Measurements from ENCODE around the gene LRIG1. TPM values are rescaled to one million over a fixed set of nuclear protein-coding genes. Genes with fewer than 3 reads are reported as not detected.

The LRIG1 gene
- total RNA-seq, 2 experiments from 2014 or later = 19.1 to 22.7 TPM

DNA sequence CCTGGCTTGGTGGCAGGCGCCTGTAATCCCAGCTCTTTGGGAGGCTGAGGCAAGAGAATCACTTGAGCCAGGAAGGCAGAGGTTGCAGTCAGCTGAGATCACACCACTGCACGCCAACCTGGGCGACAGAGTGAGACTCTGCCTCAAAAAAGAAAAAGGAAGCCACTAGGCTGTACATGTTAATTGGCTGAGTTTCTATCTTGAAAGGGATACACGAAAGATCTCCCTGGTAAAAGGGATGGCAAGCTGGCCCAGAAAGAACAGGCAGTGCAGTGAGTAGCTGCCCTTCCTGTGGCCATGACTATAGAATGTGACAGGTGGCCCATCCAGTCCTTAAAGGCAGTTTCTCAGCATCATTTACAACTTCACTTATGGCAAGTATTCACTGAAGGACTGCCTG, 12.3 kb downstream of the LRIG1 start:
- POLR2A ChIA-PET = no interaction called here
- H3K27ac Mint-ChIP-seq = peak overlapping the region; percentile 90
- ATAC-seq = peak; percentile 34
- no peak for DNase-seq
- peaks cover 81% of the 10 kb centered on the region for H3K4me1 Mint-ChIP-seq
- peaks cover 5% of the 10 kb centered on the region for H3K36me3 Mint-ChIP-seq (ENCODE audit: low read depth)
- no peaks in the 10 kb centered on the region for H3K9me3 Mint-ChIP-seq (ENCODE audit: low read depth)
- no peaks in the 10 kb centered on the region for H3K27me3 Mint-ChIP-seq
- H3K4me3 Mint-ChIP-seq = no peak overlapping the region
- CTCF ChIA-PET = no interaction called here
- intact Hi-C loops (cut with DNase I, micrococcal nuclease) = loop anchor here in 1 of 2 experiments (10.0 kb wide), 1 partner anchor 184 kb away; no protein-coding TSS in a partner anchor

DNA sequence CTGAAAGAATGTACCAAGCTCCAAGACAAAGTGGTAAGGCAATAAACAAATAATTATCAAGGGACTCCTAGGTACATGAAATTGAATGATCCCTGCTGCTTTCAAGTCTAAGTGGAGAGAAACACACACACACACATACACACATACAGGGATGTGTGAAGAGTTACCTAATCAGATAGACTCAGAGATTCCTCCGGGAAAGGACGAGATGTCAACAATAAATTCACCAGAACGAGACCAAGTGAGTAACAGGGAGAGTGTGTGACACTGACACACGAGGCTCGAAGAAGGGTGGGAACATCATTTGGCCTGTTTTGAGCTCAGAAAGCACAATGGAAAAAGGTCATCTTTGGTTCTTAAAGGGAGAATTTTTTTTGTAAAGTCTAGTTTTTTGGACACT, 13.4 kb downstream of the LRIG1 start:
- DNase-seq = no peak
- peaks cover 80% of the 10 kb centered on the region for H3K4me1 Mint-ChIP-seq
- no peaks in the 10 kb centered on the region for H3K9me3 Mint-ChIP-seq (ENCODE audit: low read depth)
- intact Hi-C loops (cut with DNase I, micrococcal nuclease) = loop anchor here in 1 of 2 experiments (10.0 kb wide), 1 partner anchor 183 kb away; no protein-coding TSS in a partner anchor
- no peak for ATAC-seq
- CTCF ChIA-PET = no interaction called here
- H3K36me3 Mint-ChIP-seq (ENCODE audit: low read depth) = peaks cover 5% of the 10 kb centered on the region
- POLR2A ChIA-PET = no interaction called here
- no peaks in the 10 kb centered on the region for H3K27me3 Mint-ChIP-seq
- no peak overlapping the region for H3K4me3 Mint-ChIP-seq
- H3K27ac Mint-ChIP-seq = peak overlapping the region; percentile 35

DNA sequence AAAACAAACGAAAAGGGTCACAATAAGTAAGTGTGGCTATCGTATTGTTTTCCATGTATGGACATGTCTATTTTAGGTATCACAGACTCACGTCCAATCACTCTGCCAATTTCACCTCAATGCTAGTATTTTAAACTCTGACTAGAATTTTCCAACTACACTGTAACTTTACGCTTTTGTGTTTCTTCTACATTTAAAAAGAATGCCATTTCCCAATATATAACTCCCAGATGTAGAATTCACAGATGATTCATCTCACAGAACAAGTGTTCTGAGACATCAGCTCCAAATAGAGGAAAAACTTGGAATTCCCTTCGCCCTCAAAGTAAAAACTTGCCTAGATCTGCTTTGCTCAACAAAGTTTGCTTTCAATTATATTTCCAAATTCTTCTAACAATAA, 14.2 kb downstream of the LRIG1 start:
- ChIA-PET POLR2A (no interaction called here), CTCF (interaction anchor here (0.6 kb wide), 1 partner anchor 15 kb away, joined by 3 read pairs; no protein-coding TSS in a partner anchor)
- peak overlapping the region; percentile 17 for H3K27ac Mint-ChIP-seq
- ATAC-seq (no peak), DNase-seq (no peak)
- H3K4me1 Mint-ChIP-seq = peaks cover 80% of the 10 kb centered on the region
- intact Hi-C loops (cut with DNase I, micrococcal nuclease) = loop anchor here in 1 of 2 experiments (10.0 kb wide), 1 partner anchor 182 kb away; no protein-coding TSS in a partner anchor
- no peak overlapping the region for H3K4me3 Mint-ChIP-seq
- H3K36me3 Mint-ChIP-seq (ENCODE audit: low read depth) = peaks cover 5% of the 10 kb centered on the region
- no peaks in the 10 kb centered on the region for H3K9me3 Mint-ChIP-seq (ENCODE audit: low read depth)
- H3K27me3 Mint-ChIP-seq = no peaks in the 10 kb centered on the region

DNA sequence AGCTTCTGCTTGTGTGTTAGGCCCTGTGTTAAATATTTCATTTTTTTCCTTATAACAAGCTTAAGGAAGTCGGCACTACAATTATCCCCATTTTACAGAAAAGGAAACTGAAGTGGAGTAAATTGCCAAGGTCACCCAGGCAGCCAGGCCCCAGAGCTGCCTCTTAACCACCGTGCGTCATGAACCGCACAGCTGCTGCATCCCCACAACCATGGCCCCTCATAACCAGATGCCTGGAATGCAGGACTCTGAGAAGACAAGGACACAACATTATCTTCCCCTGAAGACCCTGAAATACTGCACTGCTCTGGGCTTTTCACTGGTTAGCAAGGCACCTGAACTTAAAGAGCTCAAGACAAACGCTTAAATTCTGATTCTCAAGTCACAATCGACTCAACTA, 14.6 kb downstream of the LRIG1 start:
- intact Hi-C loops (cut with DNase I, micrococcal nuclease) = loop anchor here in 1 of 2 experiments (10.0 kb wide), 1 partner anchor 181 kb away; no protein-coding TSS in a partner anchor
- ATAC-seq (no peak), DNase-seq (no peak)
- Mint-ChIP-seq H3K27ac (no peak overlapping the region), H3K4me3 (no peak overlapping the region), H3K27me3 (no peaks in the 10 kb centered on the region), H3K36me3 (ENCODE audit: low read depth) (peaks cover 5% of the 10 kb centered on the region), H3K9me3 (ENCODE audit: low read depth) (no peaks in the 10 kb centered on the region), H3K4me1 (peaks cover 83% of the 10 kb centered on the region)
- POLR2A ChIA-PET = no interaction called here
- CTCF ChIA-PET = interaction anchor here (0.6 to 0.9 kb wide), 2 partner anchors 10 to 14 kb away, joined by 3 to 4 read pairs; no protein-coding TSS in a partner anchor

DNA sequence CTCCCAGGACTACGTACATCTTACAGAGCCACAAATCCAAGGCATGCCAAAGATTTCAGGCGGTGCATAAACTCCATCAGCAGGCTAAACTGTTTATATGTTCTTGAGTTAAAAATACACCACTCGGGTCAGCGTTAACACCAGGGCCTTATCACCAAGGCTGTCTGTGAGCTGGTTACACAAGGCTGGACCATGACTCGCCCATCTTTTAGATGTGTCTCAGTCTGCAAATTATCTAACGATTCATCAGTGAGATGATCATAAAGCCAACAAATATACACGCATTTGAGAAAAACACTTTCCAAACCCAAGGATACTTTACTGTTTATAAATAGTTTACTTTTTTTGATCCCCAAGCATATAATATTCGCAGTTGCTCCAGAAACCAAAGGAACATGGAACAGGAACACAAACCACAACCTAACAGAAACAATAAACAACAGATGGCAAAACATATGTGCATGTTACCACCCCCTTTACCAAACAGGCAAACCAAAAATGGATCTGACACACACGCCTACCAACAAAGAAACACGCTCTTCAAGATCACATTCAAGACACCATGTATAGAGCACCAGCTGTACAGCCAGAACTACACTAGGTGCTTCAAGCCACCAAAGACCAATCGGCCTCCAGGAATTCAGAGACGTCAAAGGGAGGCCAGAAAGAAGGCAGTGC, 15.4 kb downstream of the LRIG1 start:
- Mint-ChIP-seq H3K4me3 (no peak overlapping the region), H3K27ac (no peak overlapping the region), H3K36me3 (ENCODE audit: low read depth) (peaks cover 5% of the 10 kb centered on the region), H3K9me3 (ENCODE audit: low read depth) (no peaks in the 10 kb centered on the region), H3K27me3 (no peaks in the 10 kb centered on the region), H3K4me1 (peaks cover 85% of the 10 kb centered on the region)
- ChIA-PET POLR2A (no interaction called here), CTCF (interaction anchor here (0.9 kb wide), 1 partner anchor 10 kb away, joined by 4 read pairs; no protein-coding TSS in a partner anchor)
- intact Hi-C loops (cut with DNase I, micrococcal nuclease) = loop anchor here in 1 of 2 experiments (10.0 kb wide), 1 partner anchor 181 kb away; no protein-coding TSS in a partner anchor
- ATAC-seq = no peak
- no peak for DNase-seq

DNA sequence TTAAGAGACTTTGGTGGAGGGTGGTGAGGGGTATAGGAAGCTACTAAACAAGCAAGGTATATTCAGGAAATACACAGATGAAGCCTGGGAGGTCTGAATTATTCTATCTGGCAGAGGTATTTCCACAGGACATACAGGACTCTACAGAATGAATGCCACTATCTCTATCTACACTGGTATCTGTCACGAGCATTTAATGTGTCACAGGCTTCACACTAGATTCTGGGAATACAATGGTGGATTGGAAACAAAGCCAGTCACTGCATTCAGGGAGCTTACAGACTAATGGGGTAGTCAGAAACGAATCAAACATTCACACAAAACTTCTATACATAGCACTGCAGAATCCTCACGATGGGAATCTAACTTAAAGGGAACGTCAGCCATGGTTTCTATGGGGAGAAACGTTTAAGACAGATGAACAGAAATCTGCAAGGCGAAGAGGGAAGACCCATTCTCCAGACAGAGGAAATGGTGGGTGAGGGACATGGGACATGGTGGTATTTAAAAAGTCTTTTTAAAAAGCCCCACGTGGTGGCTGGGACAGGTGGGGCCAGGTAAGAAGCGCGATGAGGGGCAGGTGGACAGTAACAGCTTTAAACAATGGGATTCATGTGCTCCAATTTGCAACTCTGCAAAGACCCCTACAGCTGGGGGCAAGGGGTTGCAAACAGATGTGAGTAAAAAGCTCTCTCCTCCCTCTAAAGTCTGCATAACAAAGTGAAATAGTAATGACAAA, 16.5 kb downstream of the LRIG1 start:
- ChIA-PET CTCF (interaction anchor here (1.0 to 1.2 kb wide), 2 partner anchors 15 to 17 kb away, joined by 3 to 4 read pairs; no protein-coding TSS in a partner anchor), POLR2A (no interaction called here)
- Mint-ChIP-seq H3K9me3 (ENCODE audit: low read depth) (peaks cover 5% of the 10 kb centered on the region), H3K27ac (peak overlapping the region; percentile 8), H3K4me3 (no peak overlapping the region), H3K27me3 (no peaks in the 10 kb centered on the region), H3K4me1 (peaks cover 86% of the 10 kb centered on the region), H3K36me3 (ENCODE audit: low read depth) (peaks cover 11% of the 10 kb centered on the region)
- intact Hi-C loops (cut with DNase I, micrococcal nuclease) = loop anchor here in 1 of 2 experiments (10.0 kb wide), 1 partner anchor 179 kb away; no protein-coding TSS in a partner anchor
- ATAC-seq (no peak), DNase-seq (no peak)

DNA sequence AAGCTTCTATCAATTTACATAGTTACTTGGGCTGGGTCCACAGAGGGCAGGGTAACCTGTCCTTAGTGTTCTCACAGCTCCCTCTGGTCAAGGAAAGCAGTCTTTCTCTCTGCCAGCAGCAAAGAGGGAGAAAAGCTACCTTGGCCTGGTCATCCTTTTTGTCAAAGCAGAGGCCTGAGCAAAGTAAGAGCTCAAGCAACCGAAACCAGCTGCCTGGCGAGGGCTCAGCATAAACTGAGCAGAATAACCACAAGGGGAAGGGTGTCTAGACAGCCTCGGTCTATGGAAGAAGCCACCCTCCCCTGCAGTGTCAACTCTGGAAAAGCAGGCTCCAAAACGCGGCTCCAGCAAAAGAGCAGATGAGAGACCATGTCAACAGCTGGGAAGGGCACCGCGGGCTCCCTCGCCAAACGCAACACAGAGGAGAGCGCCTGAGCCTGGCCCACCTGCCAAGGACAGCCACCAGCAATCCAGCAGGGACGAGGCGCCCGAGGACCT, 17.4 kb downstream of the LRIG1 start:
- Mint-ChIP-seq H3K9me3 (ENCODE audit: low read depth) (peaks cover 5% of the 10 kb centered on the region), H3K4me1 (peaks cover 86% of the 10 kb centered on the region), H3K4me3 (peak overlapping the region; percentile 4), H3K36me3 (ENCODE audit: low read depth) (peaks cover 14% of the 10 kb centered on the region), H3K27ac (peak overlapping the region; percentile 8), H3K27me3 (no peaks in the 10 kb centered on the region)
- CTCF ChIA-PET = interaction anchor here (0.6 to 1.7 kb wide), 4 partner anchors 7 to 288 kb away, joined by 3 to 6 read pairs (median 4); no protein-coding TSS in a partner anchor
- POLR2A ChIA-PET = no interaction called here
- DNase-seq (peak; percentile 32), ATAC-seq (no peak)
- intact Hi-C loops (cut with DNase I, micrococcal nuclease) = loop anchor here in 1 of 2 experiments (10.0 kb wide), 1 partner anchor 179 kb away; no protein-coding TSS in a partner anchor

DNA sequence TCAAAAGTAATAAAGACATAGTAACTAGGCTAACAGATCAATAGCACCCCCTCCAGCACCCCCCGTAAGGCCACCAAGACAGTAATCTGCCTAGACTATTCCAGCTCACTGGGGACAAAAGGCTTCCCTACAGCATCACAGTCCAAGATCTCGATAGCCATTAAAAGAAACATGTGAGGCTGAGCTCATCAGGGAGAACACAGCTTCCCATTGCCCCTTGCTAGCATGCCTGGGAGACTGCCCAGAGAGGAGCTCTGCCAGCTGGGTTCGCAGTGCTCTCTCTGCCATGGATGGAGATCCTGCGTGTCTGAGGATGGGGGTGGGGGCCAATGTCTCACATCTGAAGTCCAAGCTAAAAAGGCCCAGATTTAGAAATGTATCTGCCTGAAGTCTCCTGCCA, 17.8 kb downstream of the LRIG1 start:
- peak overlapping the region; percentile 8 for H3K27ac Mint-ChIP-seq
- H3K4me1 Mint-ChIP-seq = peaks cover 88% of the 10 kb centered on the region
- ChIA-PET CTCF (interaction anchor here (0.6 to 1.7 kb wide), 3 partner anchors 8 to 289 kb away, joined by 3 to 6 read pairs (median 3); no protein-coding TSS in a partner anchor), POLR2A (no interaction called here)
- peaks cover 14% of the 10 kb centered on the region for H3K36me3 Mint-ChIP-seq (ENCODE audit: low read depth)
- intact Hi-C loops (cut with DNase I, micrococcal nuclease) = loop anchor here in 1 of 2 experiments (10.0 kb wide), 1 partner anchor 178 kb away; no protein-coding TSS in a partner anchor
- no peaks in the 10 kb centered on the region for H3K27me3 Mint-ChIP-seq
- no peak for ATAC-seq
- DNase-seq = no peak
- H3K4me3 Mint-ChIP-seq = no peak overlapping the region
- peaks cover 5% of the 10 kb centered on the region for H3K9me3 Mint-ChIP-seq (ENCODE audit: low read depth)

DNA sequence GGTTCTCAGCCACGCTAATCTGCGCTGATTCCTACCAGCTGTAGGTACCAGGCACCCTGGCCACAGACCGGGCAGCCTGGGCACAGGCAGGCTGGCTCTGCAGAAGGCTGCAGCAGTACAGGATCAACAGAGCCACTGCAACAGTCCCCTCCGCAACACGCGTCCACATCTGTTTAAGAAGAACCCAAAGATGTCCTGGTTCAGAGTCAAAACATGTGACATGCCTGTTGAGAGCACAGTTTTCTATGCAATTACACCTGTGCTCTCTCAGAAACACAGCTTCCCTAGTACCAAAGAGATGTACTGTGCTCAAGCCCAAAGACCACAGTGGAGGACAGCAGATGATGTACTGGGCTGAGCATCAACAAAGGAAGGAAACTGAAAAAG, 18.8 kb downstream of the LRIG1 start:
- Mint-ChIP-seq H3K4me3 (peak overlapping the region; percentile 10), H3K27ac (peak overlapping the region; percentile 52), H3K9me3 (ENCODE audit: low read depth) (peaks cover 5% of the 10 kb centered on the region), H3K36me3 (ENCODE audit: low read depth) (peaks cover 14% of the 10 kb centered on the region), H3K4me1 (peaks cover 90% of the 10 kb centered on the region), H3K27me3 (no peaks in the 10 kb centered on the region)
- DNase-seq = no peak
- ATAC-seq = no peak
- intact Hi-C loops (cut with DNase I, micrococcal nuclease) = loop anchor here in 1 of 2 experiments (10.0 kb wide), 1 partner anchor 177 kb away; no protein-coding TSS in a partner anchor
- ChIA-PET CTCF (interaction anchor here (1.7 kb wide), 1 partner anchor 9 kb away, joined by 6 read pairs; no protein-coding TSS in a partner anchor), POLR2A (interaction anchor here (0.9 kb wide), 1 partner anchor 13 kb away, joined by 3 read pairs; no protein-coding TSS in a partner anchor)

DNA sequence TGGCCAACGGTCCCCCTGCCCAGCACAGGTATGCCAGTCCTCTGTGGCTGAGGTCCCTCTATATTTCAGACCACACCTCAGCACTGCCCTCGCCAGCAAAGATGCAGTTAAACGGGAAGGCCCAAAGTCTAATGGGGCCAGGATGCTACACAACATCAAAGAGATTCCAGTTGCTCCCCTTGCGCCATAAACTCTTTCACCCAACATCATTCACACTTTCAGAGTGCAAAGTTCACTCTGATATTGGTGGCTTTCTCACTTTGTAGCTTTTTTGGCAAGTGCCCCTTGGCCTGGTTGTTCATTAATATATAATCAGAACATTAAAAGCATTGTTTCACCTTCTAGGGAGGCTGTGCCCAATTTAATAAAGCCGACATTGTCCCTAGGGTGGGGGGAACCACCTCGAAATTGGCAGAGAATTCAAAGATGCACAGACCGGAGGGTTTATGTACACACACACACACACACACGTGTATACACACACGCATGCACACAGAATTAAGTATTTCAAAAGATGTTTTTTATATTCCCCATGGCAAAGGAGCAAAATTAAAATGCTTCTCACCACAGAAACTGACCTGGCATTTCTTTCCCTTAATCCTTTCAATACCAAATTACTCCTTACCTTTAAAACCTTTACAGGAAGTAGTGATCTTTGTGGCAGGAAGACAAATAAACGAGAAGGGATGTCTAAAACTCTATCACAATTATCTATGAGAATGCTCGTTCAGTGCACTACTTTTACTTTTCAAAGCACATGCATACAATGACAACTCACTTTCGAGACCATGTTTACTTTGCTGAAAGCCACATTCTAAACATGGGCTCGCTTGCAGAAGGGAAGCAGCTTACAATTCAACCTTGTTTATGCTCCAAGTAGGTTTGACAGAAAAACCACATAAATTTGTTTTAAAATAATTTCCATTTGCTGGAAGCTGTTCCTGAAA, 19.5 kb downstream of the LRIG1 start:
- intact Hi-C loops (cut with DNase I, micrococcal nuclease) = loop anchor here in 1 of 2 experiments (1.0 to 10.0 kb wide), 4 partner anchors 8 to 177 kb away; no protein-coding TSS in a partner anchor
- DNase-seq = no peak
- Mint-ChIP-seq H3K9me3 (ENCODE audit: low read depth) (peaks cover 5% of the 10 kb centered on the region), H3K4me3 (peak overlapping the region; percentile 51), H3K36me3 (ENCODE audit: low read depth) (peaks cover 14% of the 10 kb centered on the region), H3K27me3 (no peaks in the 10 kb centered on the region), H3K4me1 (peaks cover 83% of the 10 kb centered on the region), H3K27ac (peak overlapping the region; percentile 85)
- CTCF ChIA-PET = interaction anchor here (0.6 to 1.7 kb wide), 9 partner anchors 8 to 397 kb away, joined by 3 to 6 read pairs (median 3); no protein-coding TSS in a partner anchor
- POLR2A ChIA-PET = interaction anchor here (0.6 to 1.5 kb wide), 3 partner anchors 12 to 51 kb away, joined by 3 to 4 read pairs (median 3); no protein-coding TSS in a partner anchor
- ATAC-seq = no peak

Measured in activated CD4-positive, alpha-beta T cell treated with anti-CD3 and anti-CD28 coated beads for 36 hours (primary cell).